GM12878 (cell line): ENCODE measurements around the gene SLC17A8. TPM values are rescaled to one million over a fixed set of nuclear protein-coding genes. Genes with fewer than 3 reads are reported as not detected.

ENCODE experiments used
- ATAC-seq: fragments of 200-7000 bp; cut with Tn5 transposase; 3 replicates; pipeline ENCODE4 v1.9.1; 2020; ENCODE audit warnings: mild to moderate bottlenecking, moderate library complexity
- BruUV-seq: library from RNA; stranded (reverse); fragments of 400-500 nt; replicated peaks from 2 replicates; lab custom pipeline; 2021; lab: Mats Ljungman, UMichigan
- CTCF ChIA-PET: fragments of 300-600 bp; sonication (Branson Sonifier 250); formaldehyde crosslinking; extraction: SDS; loops from one replicate; lab custom pipeline; 2021; ENCODE audit warnings: inconsistent platforms; lab: Yijun Ruan, JAX
- POLR2A ChIA-PET: fragments of 350-600 bp; formaldehyde crosslinking; extraction: SDS; loops from one replicate; lab custom pipeline; 2021; ENCODE audit warnings: inconsistent platforms; lab: Charles Lee
- RAD21 ChIA-PET: fragments of 300-600 bp; sonication (Branson Sonifier 250); formaldehyde crosslinking; loops from one replicate; lab custom pipeline; 2023; ENCODE audit warnings: antibody characterized with exemption; ENCODE audit not compliant: unreplicated experiment; lab: Charles Lee
- SMC1A ChIA-PET: fragments of 300-600 bp; sonication (Branson Sonifier 250); formaldehyde crosslinking; loops from one replicate; lab custom pipeline; 2023; ENCODE audit not compliant: unreplicated experiment, uncharacterized antibody; lab: Charles Lee
- DNase-seq: peaks from one replicate; pipeline ENCODE4 v3.0.0-alpha.2; 2011; ENCODE audit warnings: low read depth, low spot score
- FAIRE-seq: peaks from 3 replicates; lab custom pipeline; 2011; peaks lifted over from hg19 to GRCh38; lab: Jason Lieb, UNC
- H2AFZ ChIP-seq: 2 replicates; pipeline ENCODE4 v1.6.0; 2011; ENCODE audit warnings: low read depth, low read length, control low read depth; ENCODE audit not compliant: control insufficient read depth
- H3K27ac ChIP-seq: 2 replicates; pipeline ENCODE4 v1.5.1; 2011; ENCODE audit warnings: control low read depth; ENCODE audit not compliant: control insufficient read depth, insufficient read depth
- H3K27me3 ChIP-seq, 2 experiments: replicated peaks in 1 of 2; 2 replicates each; pipeline versions ENCODE4 v1.6.0 to v1.6.1; 2011; ENCODE audit warnings: low read length in 1 of 2; ENCODE audit not compliant: control insufficient read depth in 2 of 2, insufficient read depth in 2 of 2
- H3K36me3 ChIP-seq, 2 experiments: 2 replicates each; pipeline ENCODE4 v1.5.1; 2011; ENCODE audit warnings: low read length in 1 of 2; ENCODE audit not compliant: control insufficient read depth in 2 of 2, insufficient read depth in 2 of 2
- H3K4me1 ChIP-seq: 2 replicates; pipeline ENCODE4 v1.6.1; 2011; ENCODE audit warnings: mild to moderate bottlenecking, low read length, moderate library complexity, mixed read lengths; ENCODE audit not compliant: control insufficient read depth, insufficient read depth
- H3K4me2 ChIP-seq: 2 replicates; pipeline ENCODE4 v1.6.0; 2011; ENCODE audit warnings: control low read depth; ENCODE audit not compliant: control insufficient read depth, insufficient read depth
- H3K4me3 ChIP-seq: fragments of 200-600 bp; sonication (generic); 2 replicates; pipeline ENCODE4 v1.5.1; 2016
- H3K79me2 ChIP-seq: 2 replicates; pipeline ENCODE4 v1.6.0; 2011; ENCODE audit warnings: low read length; ENCODE audit not compliant: control insufficient read depth, insufficient read depth
- H3K9ac ChIP-seq: 2 replicates; pipeline ENCODE4 v1.8.0; 2011; ENCODE audit warnings: low read length, control low read depth, mixed read lengths; ENCODE audit not compliant: control insufficient read depth, insufficient read depth
- H3K9me3 ChIP-seq: replicated peaks from 3 replicates; pipeline ENCODE4 v1.5.1; 2011; ENCODE audit warnings: mild to moderate bottlenecking, low read length; ENCODE audit not compliant: control insufficient read depth, insufficient read depth
- H4K20me1 ChIP-seq: 2 replicates; pipeline ENCODE4 v1.6.0; 2011; ENCODE audit not compliant: control insufficient read depth, insufficient read depth
- BMI1 ChIP-seq: fragments of 450-650 bp; IDR thresholded peaks from 2 replicates; pipeline ENCODE4 v1.6.1; 2016; ENCODE audit warnings: mild to moderate bottlenecking, moderate library complexity, borderline replicate concordance
- CHD4 ChIP-seq: fragments of 200-600 bp; sonication (generic); IDR thresholded peaks from 2 replicates; pipeline ENCODE4 v1.6.1; 2016; ENCODE audit warnings: mild to moderate bottlenecking
- IKZF2 ChIP-seq, 2 experiments: fragments of 450-650 bp; IDR thresholded peaks; 2 replicates each; pipeline ENCODE4 v1.6.1; 2017; ENCODE audit warnings: mild to moderate bottlenecking in 2 of 2, moderate library complexity in 2 of 2
- JUND ChIP-seq: IDR thresholded peaks from 2 replicates; pipeline ENCODE4 v1.6.1; 2012; ENCODE audit warnings: low read depth, mild to moderate bottlenecking, low read length, improper control_type of control experiment, moderate library complexity
- MTA3 ChIP-seq: IDR thresholded peaks from 2 replicates; pipeline ENCODE4 v1.6.1; 2012; ENCODE audit warnings: low read length, inconsistent platforms, borderline replicate concordance
- MXI1 ChIP-seq: fragments of 150-350 bp; IDR thresholded peaks from 2 replicates; pipeline ENCODE4 v1.6.1; 2011; ENCODE audit warnings: low read depth, mild to moderate bottlenecking, inconsistent platforms, low read length, improper control_type of control experiment
- NFIC ChIP-seq: IDR thresholded peaks from 2 replicates; pipeline ENCODE4 v1.6.1; 2012; ENCODE audit warnings: low read depth, mild to moderate bottlenecking, inconsistent platforms, low read length, moderate library complexity
- NFYB ChIP-seq: IDR thresholded peaks from 2 replicates; pipeline ENCODE4 v1.6.1; 2011; ENCODE audit warnings: low read depth, mild to moderate bottlenecking, low read length, improper control_type of control experiment, moderate library complexity; ENCODE audit not compliant: insufficient read depth
- PBX3 ChIP-seq: IDR thresholded peaks from 2 replicates; pipeline ENCODE4 v1.6.1; 2011; ENCODE audit warnings: mild to moderate bottlenecking, low read depth, low read length, moderate library complexity; ENCODE audit not compliant: insufficient replicate concordance
- SPI1 ChIP-seq: IDR thresholded peaks from 2 replicates; pipeline ENCODE4 v1.6.1; 2011; ENCODE audit warnings: low read depth, mild to moderate bottlenecking, low read length, moderate library complexity, borderline replicate concordance; ENCODE audit not compliant: insufficient read depth
- WGBS: methylation state at CpG from one replicate; pipeline ENCODE4 v1.1.6; 2016; ENCODE audit warnings: low lambda C conversion rate; ENCODE audit not compliant: insufficient replicate concordance, insufficient coverage; ENCODE audit errors: missing lambda C conversion rate; 5-methylcytosine and 5-hydroxymethylcytosine counted together
- in situ Hi-C: fragments of 300-500 bp; cut with MboI; formaldehyde crosslinking; loops from 9 replicates; pipeline ENCODE4 v1.14.3; 2018; ENCODE audit warnings: mixed read lengths
- intact Hi-C: fragments of 100-400 bp; cut with micrococcal nuclease; formaldehyde crosslinking; loops from one replicate; pipeline ENCODE4 v1.14.2; 2022; ENCODE audit not compliant: unreplicated experiment
- polyA plus RNA-seq, 11 experiments: library from polyadenylated mRNA; depleted of rRNA in 4 of 11; unstranded in 6 of 11; stranded (reverse) in 5 of 11; fragments of >200 nt; fragmentation: Nextera tagmentation in 4 of 11; fragmentation: Illumina TruSeq in 1 of 11; extraction: Ambion mirVana in 4 of 11; extraction: Trizol in 1 of 11; gene quantifications; 1 replicate in 1 of 11; 2 replicates in 10 of 11; pipeline versions ENCODE4 v1.2.1 to v1.2.3, GENCODE V29; 2011 to 2016; ENCODE audit warnings: inconsistent platforms in 2 of 11, missing spikeins in 2 of 11, low read depth in 1 of 11
- total RNA-seq, 4 experiments: library from RNA; depleted of rRNA in 3 of 4; stranded (reverse); fragments of >200 nt in 3 of 4; fragmentation: Illumina TruSeq in 1 of 4; extraction: Trizol in 1 of 4; gene quantifications; 2 replicates each; pipeline versions ENCODE4 v1.2.1 to v1.2.3, GENCODE V29; 2013 to 2021
- TF ChIP-seq, protein P1 (sequence below): IDR thresholded peaks from 2 replicates; pipeline ENCODE4 v1.6.1; 2011; ENCODE audit warnings: borderline replicate concordance, low read depth, mild to moderate bottlenecking, moderate library complexity, low read length; ENCODE audit not compliant: insufficient read depth, poor library complexity, severe bottlenecking
- TF ChIP-seq, protein P2 (sequence below): fragments of 150-350 bp; IDR thresholded peaks from 2 replicates; pipeline ENCODE4 v1.6.1; 2016; ENCODE audit warnings: low read depth, low read length

Gene SLC17A8
- total and polyA plus RNA-seq, 10 of the 15 experiments (the other 5 are each of a cell fraction or from before 2014, with no cell fraction given) = 0.18 TPM; not detected in 9

DNA sequence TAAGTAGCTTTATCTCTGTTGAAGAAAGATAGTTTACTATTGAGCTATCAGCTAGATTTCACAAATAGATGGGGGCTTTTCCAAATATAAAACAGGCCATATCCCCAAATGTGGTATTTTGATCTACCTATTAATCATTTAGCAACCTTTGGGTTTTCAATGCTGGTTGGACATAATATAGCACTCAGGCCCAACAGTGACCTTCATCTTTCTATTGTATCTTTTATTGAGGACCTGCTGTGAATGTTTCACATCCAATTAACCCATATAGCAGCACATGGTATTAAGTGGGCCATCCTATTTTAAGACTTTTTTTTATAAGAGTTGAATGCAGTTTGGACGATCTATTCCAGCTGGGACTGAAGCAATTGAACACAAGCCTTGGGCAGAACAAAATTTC is 106.8 kb downstream of the SLC17A8 start:
- H3K4me2 ChIP-seq = no peak overlapping the region
- ChIA-PET CTCF (no interaction called here), RAD21 (no interaction called here), POLR2A (no interaction called here)
- no peak overlapping the region for H3K27ac ChIP-seq
- intact Hi-C loops = no loop called here
- H4K20me1 ChIP-seq = no peaks in the 10 kb centered on the region
- no peaks in the 10 kb centered on the region for H3K27me3 ChIP-seq
- no peak overlapping the region for H3K9ac ChIP-seq
- in situ Hi-C loops = no loop called here
- no peaks in the 10 kb centered on the region for H3K79me2 ChIP-seq
- H3K4me1 ChIP-seq = no peaks in the 10 kb centered on the region
- H2AFZ ChIP-seq = no peak overlapping the region
- no peaks in the 10 kb centered on the region for H3K9me3 ChIP-seq
- DNase-seq = no peak
- BruUV-seq = no TSS peak
- no peaks in the 10 kb centered on the region for H3K36me3 ChIP-seq
- ATAC-seq = no peak
- no peak for FAIRE-seq
- TF ChIP-seq, protein P1, sequence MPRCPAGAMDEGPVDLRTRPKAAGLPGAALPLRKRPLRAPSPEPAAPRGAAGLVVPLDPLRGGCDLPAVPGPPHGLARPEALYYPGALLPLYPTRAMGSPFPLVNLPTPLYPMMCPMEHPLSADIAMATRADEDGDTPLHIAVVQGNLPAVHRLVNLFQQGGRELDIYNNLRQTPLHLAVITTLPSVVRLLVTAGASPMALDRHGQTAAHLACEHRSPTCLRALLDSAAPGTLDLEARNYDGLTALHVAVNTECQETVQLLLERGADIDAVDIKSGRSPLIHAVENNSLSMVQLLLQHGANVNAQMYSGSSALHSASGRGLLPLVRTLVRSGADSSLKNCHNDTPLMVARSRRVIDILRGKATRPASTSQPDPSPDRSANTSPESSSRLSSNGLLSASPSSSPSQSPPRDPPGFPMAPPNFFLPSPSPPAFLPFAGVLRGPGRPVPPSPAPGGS = no peak
- TF ChIP-seq CHD4 (no peak), PBX3 (no peak)
- TF ChIP-seq, all 136 proteins: peak for 0
- SMC1A ChIA-PET = interaction anchor here (0.5 to 1.1 kb wide), 2 partner anchors 47 to 187 kb away, joined by 3 read pairs; no protein-coding TSS in a partner anchor
- H3K4me3 ChIP-seq = no peak overlapping the region
- 41% methylated on average over 1 of the region's 1 CpG for WGBS

- Histone ChIP-seq H3K9ac (no peak overlapping the region), H3K4me3 (no peak overlapping the region), H3K4me2 (no peak overlapping the region), H4K20me1 (no peaks in the 10 kb centered on the region), H3K27me3 (no peaks in the 10 kb centered on the region), H3K9me3 (no peaks in the 10 kb centered on the region), H3K27ac (no peak overlapping the region), H2AFZ (no peak overlapping the region), H3K36me3 (no peaks in the 10 kb centered on the region), H3K4me1 (no peaks in the 10 kb centered on the region), H3K79me2 (no peaks in the 10 kb centered on the region)
- ChIA-PET SMC1A (interaction anchor here (1.0 kb wide), 1 partner anchor 12 kb away, joined by 3 read pairs; no protein-coding TSS in a partner anchor), CTCF (no interaction called here), POLR2A (no interaction called here), RAD21 (no interaction called here)
- no TSS peak for BruUV-seq
- ATAC-seq = no peak
- intact Hi-C loops = no loop called here
- FAIRE-seq = no peak
- in situ Hi-C loops = no loop called here
- no peak for DNase-seq
- 0% methylated on average over 1 of the region's 1 CpG for WGBS
- TF ChIP-seq MTA3 (no peak), MXI1 (no peak), IKZF2 (IDR thresholded peaks at IDR 0.05) (no peak), JUND (no peak), SPI1 (no peak), BMI1 (no peak), NFYB (no peak), NFIC (no peak)
- TF ChIP-seq, protein P2, sequence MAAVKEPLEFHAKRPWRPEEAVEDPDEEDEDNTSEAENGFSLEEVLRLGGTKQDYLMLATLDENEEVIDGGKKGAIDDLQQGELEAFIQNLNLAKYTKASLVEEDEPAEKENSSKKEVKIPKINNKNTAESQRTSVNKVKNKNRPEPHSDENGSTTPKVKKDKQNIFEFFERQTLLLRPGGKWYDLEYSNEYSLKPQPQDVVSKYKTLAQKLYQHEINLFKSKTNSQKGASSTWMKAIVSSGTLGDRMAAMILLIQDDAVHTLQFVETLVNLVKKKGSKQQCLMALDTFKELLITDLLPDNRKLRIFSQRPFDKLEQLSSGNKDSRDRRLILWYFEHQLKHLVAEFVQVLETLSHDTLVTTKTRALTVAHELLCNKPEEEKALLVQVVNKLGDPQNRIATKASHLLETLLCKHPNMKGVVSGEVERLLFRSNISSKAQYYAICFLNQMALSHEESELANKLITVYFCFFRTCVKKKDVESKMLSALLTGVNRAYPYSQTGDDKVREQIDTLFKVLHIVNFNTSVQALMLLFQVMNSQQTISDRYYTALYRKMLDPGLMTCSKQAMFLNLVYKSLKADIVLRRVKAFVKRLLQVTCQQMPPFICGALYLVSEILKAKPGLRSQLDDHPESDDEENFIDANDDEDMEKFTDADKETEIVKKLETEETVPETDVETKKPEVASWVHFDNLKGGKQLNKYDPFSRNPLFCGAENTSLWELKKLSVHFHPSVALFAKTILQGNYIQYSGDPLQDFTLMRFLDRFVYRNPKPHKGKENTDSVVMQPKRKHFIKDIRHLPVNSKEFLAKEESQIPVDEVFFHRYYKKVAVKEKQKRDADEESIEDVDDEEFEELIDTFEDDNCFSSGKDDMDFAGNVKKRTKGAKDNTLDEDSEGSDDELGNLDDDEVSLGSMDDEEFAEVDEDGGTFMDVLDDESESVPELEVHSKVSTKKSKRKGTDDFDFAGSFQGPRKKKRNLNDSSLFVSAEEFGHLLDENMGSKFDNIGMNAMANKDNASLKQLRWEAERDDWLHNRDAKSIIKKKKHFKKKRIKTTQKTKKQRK = no peak
Observed at GRCh38 chr12:100464529-100464928, 107.7 kb downstream of the SLC17A8 start.
